Uterus (tissue), 4 donors: ENCODE measurements around the gene TXK. TPM values are rescaled to one million over a fixed set of nuclear protein-coding genes. Genes with fewer than 3 reads are reported as not detected.

Experiments
- DNase-seq, 2 donors: peaks; one replicate each; pipeline ENCODE4 v3.0.0-alpha.2; 2019 to 2020
- H3K27ac ChIP-seq, 2 donors: fragments of 200-600 bp; sonication (generic); 1 replicate in 1 of 2; 2 replicates in 1 of 2; pipeline ENCODE4 v1.5.1; 2016 to 2018
- H3K27me3 ChIP-seq, 2 donors: fragments of 200-600 bp; sonication (generic); one replicate each; pipeline ENCODE4 v1.5.1; 2018 to 2019; ENCODE audit warnings: control low read depth in 1 of 2
- H3K36me3 ChIP-seq, 2 donors: fragments of 200-600 bp; sonication (generic); one replicate each; pipeline ENCODE4 v1.5.1; 2019; ENCODE audit warnings: control low read depth in 1 of 2
- H3K4me1 ChIP-seq, 2 donors: fragments of 200-600 bp; sonication (generic); one replicate each; pipeline ENCODE4 v1.5.1; 2018 to 2019; ENCODE audit warnings: control low read depth in 1 of 2
- H3K4me3 ChIP-seq, 2 donors: fragments of 200-600 bp; sonication (generic); 1 replicate in 1 of 2; 2 replicates in 1 of 2; pipeline ENCODE4 v1.5.1; 2018 to 2019; ENCODE audit warnings: mild to moderate bottlenecking in 1 of 2
- H3K9me3 ChIP-seq, 2 donors: fragments of 200-600 bp; sonication (generic); one replicate each; pipeline ENCODE4 v1.5.1; 2019; ENCODE audit warnings: control low read depth in 1 of 2
- CTCF ChIP-seq, 4 experiments: fragments of 200-600 bp in 2 of 4; fragments of 450-650 bp in 2 of 4; sonication (generic) in 2 of 4; IDR thresholded peaks; one replicate each; pipeline ENCODE4 v1.5.1; 2016 to 2019; ENCODE audit warnings: antibody characterized with exemption in 4 of 4, mild to moderate bottlenecking in 2 of 4, moderate library complexity in 1 of 4
- POLR2A ChIP-seq, 2 donors: fragments of 450-650 bp; IDR thresholded peaks; one replicate each; pipeline ENCODE4 v1.6.1; 2016; ENCODE audit warnings: antibody characterized with exemption in 2 of 2, mild to moderate bottlenecking in 1 of 2, moderate library complexity in 1 of 2
- intact Hi-C: fragments of 100-400 bp; cut with DNase I; formaldehyde crosslinking; loops from one replicate; pipeline ENCODE4 v1.15.1; 2023; ENCODE audit warnings: low total_unique reads
- total RNA-seq, 4 donors: library from RNA; depleted of rRNA in 3 of 4; stranded (reverse); fragments of >200 nt in 3 of 4; gene quantifications; one replicate each; pipeline versions ENCODE4 v1.1.0 to v1.2.4, GENCODE V29; 2014 to 2023
- donor health status: DM: yes; HTN: yes; CAD: no.

TXK gene
- total RNA-seq, 4 donors from 2014 or later = 1.3 to 6.4 (median 3.1) TPM; not detected in 1

DNA sequence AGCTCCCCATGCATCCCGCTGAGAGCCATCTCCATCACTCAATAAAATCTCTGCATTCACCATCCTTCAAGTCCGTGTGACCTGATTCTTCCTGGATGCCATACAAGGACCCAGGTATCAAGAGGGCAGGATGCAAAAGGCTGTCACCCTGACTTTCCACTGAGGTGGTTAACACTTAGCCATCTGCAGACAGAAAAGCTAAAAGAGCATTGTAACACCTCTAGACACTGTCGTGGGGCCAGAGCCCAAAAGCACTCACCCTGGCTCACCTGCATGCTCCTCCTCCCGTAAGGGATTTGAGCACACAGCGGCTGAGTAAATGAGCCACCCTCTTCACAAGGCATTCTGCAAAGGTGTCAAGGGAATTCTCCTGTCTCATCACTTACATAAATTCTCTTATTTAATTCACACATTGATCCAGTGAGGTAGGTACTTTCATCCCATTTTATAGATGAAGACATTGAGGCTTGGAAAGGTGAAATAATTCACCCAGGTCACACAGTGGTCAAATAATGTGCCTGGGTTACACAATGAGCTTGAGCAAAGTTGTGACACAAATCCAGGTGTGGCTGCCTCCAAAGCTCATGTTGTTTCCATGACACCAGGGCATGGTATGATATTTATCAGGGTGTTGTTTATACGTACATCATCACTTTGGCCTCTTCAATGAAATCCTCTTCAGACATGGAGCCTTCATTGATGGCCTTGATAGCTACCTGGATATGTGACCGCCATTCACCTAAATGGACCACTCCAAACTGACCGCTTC lies 48.0 kb downstream of the TXK start:
- H3K4me1 ChIP-seq = no peaks in the 10 kb centered on the region
- no peaks in the 10 kb centered on the region for H3K36me3 ChIP-seq
- H3K4me3 ChIP-seq = no peak overlapping the region
- H3K9me3 ChIP-seq = no peaks in the 10 kb centered on the region
- TF ChIP-seq CTCF (IDR thresholded peaks at IDR 0.05) (no peak), POLR2A (IDR thresholded peaks at IDR 0.05) (no peak)
- H3K27ac ChIP-seq = no peak overlapping the region
- DNase-seq = no peak
- intact Hi-C loops = no loop called here
- H3K27me3 ChIP-seq = no peaks in the 10 kb centered on the region

- no peaks in the 10 kb centered on the region for H3K27me3 ChIP-seq
- no peaks in the 10 kb centered on the region for H3K4me1 ChIP-seq
- DNase-seq = no peak
- intact Hi-C loops = no loop called here
- H3K9me3 ChIP-seq = no peaks in the 10 kb centered on the region
- H3K36me3 ChIP-seq = no peaks in the 10 kb centered on the region
- no peak for TF ChIP-seq POLR2A (IDR thresholded peaks at IDR 0.05)
- TF ChIP-seq CTCF (IDR thresholded peaks at IDR 0.05) = no peak
- no peak overlapping the region for H3K4me3 ChIP-seq
- no peak overlapping the region for H3K27ac ChIP-seq
Measured at GRCh38 chr4:48082956-48083355, 51.1 kb downstream of the TXK start.

- intact Hi-C loops = no loop called here
Measured at GRCh38 chr4:48081196-48081595, 52.9 kb downstream of the TXK start.

GRCh38 chr4:48079972-48080391 lies 54.1 kb downstream of the TXK start:
- intact Hi-C loops = no loop called here
- Histone ChIP-seq H3K4me1 (no peaks in the 10 kb centered on the region), H3K36me3 (no peaks in the 10 kb centered on the region), H3K9me3 (no peaks in the 10 kb centered on the region), H3K27me3 (no peaks in the 10 kb centered on the region), H3K4me3 (no peak overlapping the region), H3K27ac (no peak overlapping the region)
- no peak for TF ChIP-seq POLR2A (IDR thresholded peaks at IDR 0.05)
- no peak for TF ChIP-seq CTCF (IDR thresholded peaks at IDR 0.05)
- DNase-seq = no peak

More at GRCh38 chr4:48081196-48081595, 52.9 kb downstream of the TXK start:
- Histone ChIP-seq H3K4me1 (no peaks in the 10 kb centered on the region), H3K36me3 (no peaks in the 10 kb centered on the region), H3K27ac (no peak overlapping the region), H3K27me3 (no peaks in the 10 kb centered on the region), H3K4me3 (no peak overlapping the region), H3K9me3 (no peaks in the 10 kb centered on the region)
- no peak for DNase-seq
- TF ChIP-seq POLR2A (IDR thresholded peaks at IDR 0.05) = no peak

- Histone ChIP-seq H3K36me3 (no peaks in the 10 kb centered on the region), H3K4me1 (no peaks in the 10 kb centered on the region), H3K9me3 (no peaks in the 10 kb centered on the region), H3K27me3 (no peaks in the 10 kb centered on the region), H3K4me3 (no peak overlapping the region), H3K27ac (no peak overlapping the region)
- TF ChIP-seq CTCF (IDR thresholded peaks at IDR 0.05) (no peak), POLR2A (IDR thresholded peaks at IDR 0.05) (no peak)
- no peak for DNase-seq
- intact Hi-C loops = no loop called here
Measured at GRCh38 chr4:48078862-48079655, 55.0 kb downstream of the TXK start.
